ENCODE results near the gene IL10RA.

The IL10RA gene

DNA sequence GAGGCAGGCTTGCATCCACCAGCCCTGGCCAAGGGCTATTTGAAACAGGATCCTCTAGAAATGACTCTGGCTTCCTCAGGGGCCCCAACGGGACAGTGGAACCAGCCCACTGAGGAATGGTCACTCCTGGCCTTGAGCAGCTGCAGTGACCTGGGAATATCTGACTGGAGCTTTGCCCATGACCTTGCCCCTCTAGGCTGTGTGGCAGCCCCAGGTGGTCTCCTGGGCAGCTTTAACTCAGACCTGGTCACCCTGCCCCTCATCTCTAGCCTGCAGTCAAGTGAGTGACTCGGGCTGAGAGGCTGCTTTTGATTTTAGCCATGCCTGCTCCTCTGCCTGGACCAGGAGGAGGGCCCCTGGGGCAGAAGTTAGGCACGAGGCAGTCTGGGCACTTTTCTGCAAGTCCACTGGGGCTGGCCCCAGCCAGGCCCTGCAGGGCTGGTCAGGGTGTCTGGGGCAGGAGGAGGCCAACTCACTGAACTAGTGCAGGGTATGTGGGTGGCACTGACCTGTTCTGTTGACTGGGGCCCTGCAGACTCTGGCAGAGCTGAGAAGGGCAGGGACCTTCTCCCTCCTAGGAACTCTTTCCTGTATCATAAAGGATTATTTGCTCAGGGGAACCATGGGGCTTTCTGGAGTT is 13.3 kb downstream of the IL10RA start:
- no peak for DNase-seq (ENCODE audit: low read depth)
- H3K4me3 ChIP-seq (ENCODE audit: low read depth, low read length) = no peak overlapping the region
- TF ChIP-seq, protein P1, sequence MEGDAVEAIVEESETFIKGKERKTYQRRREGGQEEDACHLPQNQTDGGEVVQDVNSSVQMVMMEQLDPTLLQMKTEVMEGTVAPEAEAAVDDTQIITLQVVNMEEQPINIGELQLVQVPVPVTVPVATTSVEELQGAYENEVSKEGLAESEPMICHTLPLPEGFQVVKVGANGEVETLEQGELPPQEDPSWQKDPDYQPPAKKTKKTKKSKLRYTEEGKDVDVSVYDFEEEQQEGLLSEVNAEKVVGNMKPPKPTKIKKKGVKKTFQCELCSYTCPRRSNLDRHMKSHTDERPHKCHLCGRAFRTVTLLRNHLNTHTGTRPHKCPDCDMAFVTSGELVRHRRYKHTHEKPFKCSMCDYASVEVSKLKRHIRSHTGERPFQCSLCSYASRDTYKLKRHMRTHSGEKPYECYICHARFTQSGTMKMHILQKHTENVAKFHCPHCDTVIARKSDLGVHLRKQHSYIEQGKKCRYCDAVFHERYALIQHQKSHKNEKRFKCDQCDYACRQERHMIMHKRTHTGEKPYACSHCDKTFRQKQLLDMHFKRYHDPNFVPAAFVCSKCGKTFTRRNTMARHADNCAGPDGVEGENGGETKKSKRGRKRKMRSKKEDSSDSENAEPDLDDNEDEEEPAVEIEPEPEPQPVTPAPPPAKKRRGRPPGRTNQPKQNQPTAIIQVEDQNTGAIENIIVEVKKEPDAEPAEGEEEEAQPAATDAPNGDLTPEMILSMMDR (IDR thresholded peaks at IDR 0.05; ENCODE audit: control insufficient read depth, extremely low read depth, insufficient read depth) = no peak

DNA sequence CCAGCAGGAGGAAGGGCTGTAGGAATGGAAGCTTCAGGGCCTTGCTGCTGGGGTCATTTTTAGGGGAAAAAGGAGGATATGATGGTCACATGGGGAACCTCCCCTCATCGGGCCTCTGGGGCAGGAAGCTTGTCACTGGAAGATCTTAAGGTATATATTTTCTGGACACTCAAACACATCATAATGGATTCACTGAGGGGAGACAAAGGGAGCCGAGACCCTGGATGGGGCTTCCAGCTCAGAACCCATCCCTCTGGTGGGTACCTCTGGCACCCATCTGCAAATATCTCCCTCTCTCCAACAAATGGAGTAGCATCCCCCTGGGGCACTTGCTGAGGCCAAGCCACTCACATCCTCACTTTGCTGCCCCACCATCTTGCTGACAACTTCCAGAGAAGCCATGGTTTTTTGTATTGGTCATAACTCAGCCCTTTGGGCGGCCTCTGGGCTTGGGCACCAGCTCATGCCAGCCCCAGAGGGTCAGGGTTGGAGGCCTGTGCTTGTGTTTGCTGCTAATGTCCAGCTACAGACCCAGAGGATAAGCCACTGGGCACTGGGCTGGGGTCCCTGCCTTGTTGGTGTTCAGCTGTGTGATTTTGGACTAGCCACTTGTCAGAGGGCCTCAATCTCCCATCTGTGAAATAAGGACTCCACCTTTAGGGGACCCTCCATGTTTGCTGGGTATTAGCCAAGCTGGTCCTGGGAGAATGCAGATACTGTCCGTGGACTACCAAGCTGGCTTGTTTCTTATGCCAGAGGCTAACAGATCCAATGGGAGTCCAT is 14.1 kb downstream of the IL10RA start:
- DNase-seq (ENCODE audit: low read depth) = no peak
- H3K4me3 ChIP-seq (ENCODE audit: low read depth, low read length) = no peak overlapping the region
- TF ChIP-seq, protein P1 (IDR thresholded peaks at IDR 0.05; ENCODE audit: control insufficient read depth, extremely low read depth, insufficient read depth) = no peak

DNA sequence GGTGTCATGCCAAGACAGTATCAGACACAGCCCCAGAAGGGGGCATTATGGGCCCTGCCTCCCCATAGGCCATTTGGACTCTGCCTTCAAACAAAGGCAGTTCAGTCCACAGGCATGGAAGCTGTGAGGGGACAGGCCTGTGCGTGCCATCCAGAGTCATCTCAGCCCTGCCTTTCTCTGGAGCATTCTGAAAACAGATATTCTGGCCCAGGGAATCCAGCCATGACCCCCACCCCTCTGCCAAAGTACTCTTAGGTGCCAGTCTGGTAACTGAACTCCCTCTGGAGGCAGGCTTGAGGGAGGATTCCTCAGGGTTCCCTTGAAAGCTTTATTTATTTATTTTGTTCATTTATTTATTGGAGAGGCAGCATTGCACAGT is 14.6 kb downstream of the IL10RA start:
- DNase-seq (ENCODE audit: low read depth) = no peak
- H3K4me3 ChIP-seq (ENCODE audit: low read depth, low read length) = no peak overlapping the region
- TF ChIP-seq, protein P1 (IDR thresholded peaks at IDR 0.05; ENCODE audit: control insufficient read depth, extremely low read depth, insufficient read depth) = no peak

DNA sequence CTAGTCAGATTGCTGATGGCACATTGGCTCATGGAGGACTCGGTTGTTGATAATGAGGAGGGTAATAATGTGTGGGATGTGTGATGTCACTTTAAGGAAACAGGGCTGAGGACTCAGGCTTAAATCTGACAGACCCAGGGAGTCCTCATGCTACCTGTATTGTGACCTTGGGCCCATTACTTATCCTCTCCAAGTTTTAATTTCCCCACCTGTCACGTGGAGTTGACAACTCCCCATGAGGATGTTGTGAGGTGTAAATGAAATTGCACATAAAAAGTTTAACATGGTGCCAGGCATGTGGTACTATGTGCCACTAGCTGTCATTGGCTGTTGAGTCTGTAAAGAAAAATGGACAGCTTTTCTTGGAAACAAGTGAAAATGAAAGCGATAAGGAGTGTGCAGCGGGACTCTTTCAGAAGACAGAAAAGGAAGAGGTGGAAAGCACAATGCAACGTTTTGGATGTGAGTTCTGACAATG is 15.3 kb downstream of the IL10RA start:
- no peak overlapping the region for H3K4me3 ChIP-seq (ENCODE audit: low read depth, low read length)
- no peak for DNase-seq (ENCODE audit: low read depth)
- TF ChIP-seq, protein P1 (IDR thresholded peaks at IDR 0.05; ENCODE audit: control insufficient read depth, extremely low read depth, insufficient read depth) = no peak

DNA sequence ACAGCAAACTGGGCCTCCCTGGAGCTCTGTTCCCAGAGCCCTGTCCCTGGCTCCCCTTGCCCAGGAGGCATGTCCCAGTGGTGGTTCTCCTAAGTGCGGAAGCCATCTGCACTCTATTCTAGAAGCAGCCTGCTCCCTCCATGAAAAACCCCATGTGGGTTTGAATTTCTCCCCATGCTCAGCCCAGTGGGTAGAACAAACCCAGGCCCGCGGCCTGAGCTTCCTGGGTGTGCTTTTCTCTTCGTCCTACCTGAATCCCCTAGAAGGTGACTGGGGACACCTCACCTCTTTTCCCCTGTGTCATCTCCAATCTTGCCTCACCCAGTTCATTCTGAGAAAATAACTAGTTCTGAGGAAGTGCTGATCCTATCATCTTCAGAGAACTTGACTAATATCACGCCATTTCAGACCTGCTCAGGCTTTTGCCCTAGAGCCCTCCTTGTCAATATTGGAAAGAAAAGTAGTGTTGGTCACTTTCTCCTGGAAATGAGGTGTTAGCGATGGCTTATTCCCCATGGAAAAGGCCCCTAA is 15.9 kb downstream of the IL10RA start:
- TF ChIP-seq, protein P1 (IDR thresholded peaks at IDR 0.05; ENCODE audit: control insufficient read depth, extremely low read depth, insufficient read depth) = no peak
- no peak for DNase-seq (ENCODE audit: low read depth)
- no peak overlapping the region for H3K4me3 ChIP-seq (ENCODE audit: low read depth, low read length)

DNA sequence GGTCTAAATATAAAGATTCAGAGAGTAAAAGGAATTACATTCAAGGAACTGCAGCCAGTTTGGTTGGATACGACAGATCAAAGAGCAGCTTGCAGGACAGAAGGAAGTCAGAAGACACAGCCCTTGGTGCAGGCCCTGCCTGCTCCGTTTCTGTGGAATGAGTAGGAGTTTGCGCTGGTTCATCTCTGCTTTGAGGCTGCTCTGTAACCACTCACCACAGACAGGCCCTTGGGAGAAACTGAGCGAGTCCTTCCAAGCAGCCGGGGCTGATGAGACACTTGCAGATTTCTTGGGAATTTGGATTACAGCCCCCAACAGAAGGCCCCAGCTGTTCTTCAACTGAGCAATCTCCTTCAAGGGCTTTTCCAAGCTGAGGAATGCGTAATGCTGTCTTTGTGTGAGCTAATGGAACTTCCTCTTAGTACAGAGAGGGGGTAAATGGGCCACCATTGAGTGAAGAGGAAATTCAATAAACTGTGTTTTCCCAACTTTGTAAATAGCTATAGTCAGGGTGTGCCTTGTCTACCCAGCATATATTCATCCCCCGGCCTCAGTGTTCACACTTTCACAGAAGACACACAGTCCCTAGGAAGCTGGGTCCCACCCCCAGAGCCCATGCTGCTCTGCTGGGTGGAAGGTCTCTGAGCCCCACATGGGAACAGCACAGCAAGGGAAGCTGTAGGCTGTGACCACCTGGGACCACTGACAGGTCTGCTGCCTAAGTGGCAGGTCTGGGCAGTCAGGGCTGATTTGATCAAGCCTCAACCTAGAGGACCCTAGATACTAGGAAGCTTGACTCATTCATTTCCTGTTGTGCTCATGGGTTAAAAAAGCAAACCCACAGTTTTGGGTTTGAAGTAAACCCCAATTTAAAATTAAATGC is 16.6 kb downstream of the IL10RA start:
- no peak for DNase-seq (ENCODE audit: low read depth)
- no peak overlapping the region for H3K4me3 ChIP-seq (ENCODE audit: low read depth, low read length)
- TF ChIP-seq, protein P1 (IDR thresholded peaks at IDR 0.05; ENCODE audit: control insufficient read depth, extremely low read depth, insufficient read depth) = no peak
